Sigmoid colon (tissue), 7 donors: ENCODE data around the gene DNAJC15. TPM values are rescaled to one million over a fixed set of nuclear protein-coding genes. Genes with fewer than 3 reads are reported as not detected.
A peak's percentile ranks its signal among the peaks of the same experiment; 100 is the strongest.
"Not testable (repeated sequence)": the region's sequence is repeated elsewhere in the genome, so short reads cannot be mapped to it uniquely, and the experiment has no call there.

Experiments used
- DNase-seq: peaks from one replicate; pipeline ENCODE4 v3.0.0-alpha.2; 2019
- H3K27ac ChIP-seq, 4 donors: fragments of 200-600 bp; sonication (generic); one replicate each; pipeline ENCODE4 v1.5.1; 2016 to 2019; ENCODE audit warnings: mild to moderate bottlenecking in 1 of 4
- H3K27me3 ChIP-seq, 3 donors: fragments of 200-600 bp; sonication (generic); one replicate each; pipeline ENCODE4 v1.5.1; 2019; ENCODE audit warnings: mild to moderate bottlenecking in 1 of 3
- H3K36me3 ChIP-seq, 4 donors: fragments of 200-600 bp; sonication (generic); one replicate each; pipeline ENCODE4 v1.5.1; 2016 to 2019
- H3K4me1 ChIP-seq, 4 donors: fragments of 200-600 bp; sonication (generic); one replicate each; pipeline ENCODE4 v1.5.1; 2017 to 2019
- H3K4me3 ChIP-seq, 4 donors: fragments of 200-600 bp; sonication (generic); one replicate each; pipeline ENCODE4 v1.5.1; 2017 to 2019; ENCODE audit warnings: mild to moderate bottlenecking in 2 of 4, moderate library complexity in 1 of 4
- H3K9me3 ChIP-seq, 4 donors: fragments of 200-600 bp in 3 of 4; sonication (generic) in 3 of 4; one replicate each; pipeline versions ENCODE4 v1.5.1 to v1.6.1; 2013 to 2019
- CTCF ChIP-seq, 4 experiments: fragments of 450-650 bp in 3 of 4; fragments of 200-600 bp in 1 of 4; IDR thresholded peaks; one replicate each; pipeline ENCODE4 v1.5.1; 2016 to 2019; ENCODE audit warnings: antibody characterized with exemption in 4 of 4, mild to moderate bottlenecking in 3 of 4, moderate library complexity in 2 of 4
- EP300 ChIP-seq, 4 donors: sonication (generic); formaldehyde crosslinking; IDR thresholded peaks; one replicate each; pipeline ENCODE4 v1.6.1; 2017; ENCODE audit warnings: antibody characterized with exemption in 4 of 4
- POLR2A ChIP-seq, 2 donors: fragments of 450-650 bp; IDR thresholded peaks; one replicate each; pipeline ENCODE4 v1.6.1; 2016; ENCODE audit warnings: antibody characterized with exemption in 2 of 2, mild to moderate bottlenecking in 2 of 2, moderate library complexity in 2 of 2
- POLR2AphosphoS5 ChIP-seq, 4 donors: sonication (generic); formaldehyde crosslinking; IDR thresholded peaks; one replicate each; pipeline ENCODE4 v1.6.1; 2017; ENCODE audit warnings: antibody characterized with exemption in 4 of 4
- WGBS, 2 donors: extraction: QIAGEN DNeasy Blood & Tissue Kit; methylation state at CpG; one replicate each; pipeline ENCODE4 v1.1.7; 2013; 5-methylcytosine and 5-hydroxymethylcytosine counted together
- intact Hi-C: fragments of 100-400 bp; cut with DNase I; formaldehyde crosslinking; loops from one replicate; pipeline ENCODE4 v1.15.1; 2023
- polyA plus RNA-seq, 3 donors: library from polyadenylated mRNA; stranded (reverse); fragments of 200-250 nt; gene quantifications; one replicate each; pipeline ENCODE4 v1.2.3, GENCODE V29; 2013
- total RNA-seq, 4 donors: library from RNA; depleted of rRNA; stranded (reverse); fragments of >200 nt; gene quantifications; one replicate each; pipeline ENCODE4 v1.1.0, GENCODE V29; 2016
- donor health status: healthy with polysubstance abuse.
- donor health status: Bipolar disorder and iron deficiency.
- donor health status: healthy.

The DNAJC15 gene
- total and polyA plus RNA-seq, 7 donors: 13.6 to 38.8 (median 15.3) TPM

GRCh38 chr13:43039966-43040365 lies 16.6 kb downstream of the DNAJC15 start:
- intact Hi-C loops: no loop called here
- no peak for TF ChIP-seq POLR2A (IDR thresholded peaks at IDR 0.05)
- no peak for TF ChIP-seq CTCF (IDR thresholded peaks at IDR 0.05)
- no peak for TF ChIP-seq POLR2AphosphoS5 (IDR thresholded peaks at IDR 0.05)
- no peak for TF ChIP-seq EP300 (IDR thresholded peaks at IDR 0.05)
- Histone ChIP-seq H3K9me3 (no peaks in the 10 kb centered on the region), H3K36me3 (no peaks in the 10 kb centered on the region), H3K27ac (peak overlapping the region in 1 of 4 donors; percentile 62), H3K4me1 (peaks cover 0 to 67% (median 48%) of the 10 kb centered on the region in 4 donors), H3K4me3 (no peak overlapping the region), H3K27me3 (no peaks in the 10 kb centered on the region)
- DNase-seq: no peak
- 97 to 99% methylated on average over 2 of the region's 2 CpGs for WGBS, 2 donors

GRCh38 chr13:43040581-43041368 lies 17.4 kb downstream of the DNAJC15 start:
- H3K27me3 ChIP-seq, H3K9me3 ChIP-seq, intact Hi-C loops, H3K4me3 ChIP-seq, H3K36me3 ChIP-seq, DNase-seq: not testable (repeated sequence)
- WGBS, 2 donors: 85 to 94% methylated on average over 13 of the region's 13 CpGs
- Histone ChIP-seq H3K27ac (peak overlapping the region in 1 of 4 donors; percentile 13), H3K4me1 (peaks cover 0 to 69% (median 49%) of the 10 kb centered on the region in 4 donors)

- 59 to 81% methylated on average over 1 of the region's 1 CpG for WGBS, 2 donors
- Histone ChIP-seq H3K27ac (peak overlapping the region in 1 of 4 donors; percentile 13), H3K4me1 (peaks cover 0 to 64% (median 45%) of the 10 kb centered on the region in 4 donors), H3K4me3 (no peak overlapping the region), H3K27me3 (no peaks in the 10 kb centered on the region), H3K36me3 (no peaks in the 10 kb centered on the region), H3K9me3 (no peaks in the 10 kb centered on the region)
- TF ChIP-seq EP300 (IDR thresholded peaks at IDR 0.05): no peak
- TF ChIP-seq POLR2A (IDR thresholded peaks at IDR 0.05): no peak
- TF ChIP-seq CTCF (IDR thresholded peaks at IDR 0.05): no peak
- no peak for TF ChIP-seq POLR2AphosphoS5 (IDR thresholded peaks at IDR 0.05)
- DNase-seq: no peak
- intact Hi-C loops: no loop called here
Observed at GRCh38 chr13:43041369-43041921, 18.1 kb downstream of the DNAJC15 start.

- H3K36me3 ChIP-seq: no peaks in the 10 kb centered on the region
- H3K9me3 ChIP-seq: no peaks in the 10 kb centered on the region
- no peak for DNase-seq
- H3K27ac ChIP-seq: no peak overlapping the region
- H3K4me1 ChIP-seq: peaks cover 0 to 55% (median 36%) of the 10 kb centered on the region in 4 donors
- H3K27me3 ChIP-seq: no peaks in the 10 kb centered on the region
- TF ChIP-seq EP300 (IDR thresholded peaks at IDR 0.05) (no peak), CTCF (IDR thresholded peaks at IDR 0.05) (no peak), POLR2AphosphoS5 (IDR thresholded peaks at IDR 0.05) (no peak), POLR2A (IDR thresholded peaks at IDR 0.05) (no peak)
- no peak overlapping the region for H3K4me3 ChIP-seq
- intact Hi-C loops: no loop called here
Observed at GRCh38 chr13:43042410-43042921, 19.1 kb downstream of the DNAJC15 start.

GRCh38 chr13:43044720-43045301 lies 21.4 kb downstream of the DNAJC15 start:
- Histone ChIP-seq H3K36me3 (no peaks in the 10 kb centered on the region), H3K27me3 (no peaks in the 10 kb centered on the region), H3K27ac (peak overlapping the region in 3 of 4 donors; percentile 28 to 70 (median 66)), H3K4me3 (no peak overlapping the region), H3K9me3 (no peaks in the 10 kb centered on the region), H3K4me1 (peaks cover 0 to 45% (median 27%) of the 10 kb centered on the region in 4 donors)
- intact Hi-C loops: no loop called here
- no peak for TF ChIP-seq CTCF (IDR thresholded peaks at IDR 0.05)
- no peak for TF ChIP-seq POLR2A (IDR thresholded peaks at IDR 0.05)
- no peak for TF ChIP-seq EP300 (IDR thresholded peaks at IDR 0.05)
- no peak for TF ChIP-seq POLR2AphosphoS5 (IDR thresholded peaks at IDR 0.05)
- DNase-seq: no peak
- WGBS, 2 donors: 47 to 73% methylated on average over 5 of the region's 5 CpGs
